Smooth muscle cell (in vitro differentiated cells): ENCODE results near the gene PCDHA12. TPM values are rescaled to one million over a fixed set of nuclear protein-coding genes. Genes with fewer than 3 reads are reported as not detected.

Experiments
- DNase-seq: peaks from one replicate; lab custom pipeline; 2025; ENCODE audit not compliant: unreplicated experiment; lab: John Stamatoyannopoulos, UW
- H2AFZ ChIP-seq: fragments of 200-600 bp; sonication (generic); 2 replicates; pipeline ENCODE4 v1.6.0; 2016; ENCODE audit warnings: antibody characterized with exemption, low read depth, mild to moderate bottlenecking
- H3F3A ChIP-seq: fragments of 200-600 bp; sonication (generic); 2 replicates; pipeline ENCODE4 v1.6.0; 2017; ENCODE audit warnings: antibody characterized with exemption, low read depth
- H3K27ac ChIP-seq: fragments of 200-600 bp; sonication (generic); 2 replicates; pipeline ENCODE4 v1.5.1; 2016; ENCODE audit warnings: low read depth, mild to moderate bottlenecking
- H3K27me3 ChIP-seq: fragments of 200-600 bp; sonication (generic); 2 replicates; pipeline ENCODE4 v1.6.1; 2016; ENCODE audit warnings: low read depth, mild to moderate bottlenecking
- H3K36me3 ChIP-seq: fragments of 200-600 bp; sonication (generic); 2 replicates; pipeline ENCODE4 v1.5.1; 2016; ENCODE audit warnings: low read depth
- H3K4me1 ChIP-seq: fragments of 200-600 bp; sonication (generic); 2 replicates; pipeline ENCODE4 v1.5.1; 2016; ENCODE audit warnings: low read depth
- H3K4me2 ChIP-seq: fragments of 200-600 bp; sonication (generic); 2 replicates; pipeline ENCODE4 v1.6.0; 2016; ENCODE audit warnings: mild to moderate bottlenecking
- H3K4me3 ChIP-seq: fragments of 200-600 bp; sonication (generic); 2 replicates; pipeline ENCODE4 v1.5.1; 2016; ENCODE audit warnings: mild to moderate bottlenecking
- H3K79me2 ChIP-seq: fragments of 200-600 bp; sonication (generic); 2 replicates; pipeline ENCODE4 v1.6.0; 2016; ENCODE audit warnings: low read depth, mild to moderate bottlenecking
- H3K9ac ChIP-seq: fragments of 200-600 bp; sonication (generic); 2 replicates; pipeline ENCODE4 v1.6.0; 2016; ENCODE audit warnings: low read depth
- H3K9me3 ChIP-seq: fragments of 200-600 bp; sonication (generic); replicated peaks from 2 replicates; pipeline ENCODE4 v1.5.1; 2016; ENCODE audit warnings: low read depth
- H4K20me1 ChIP-seq: fragments of 200-600 bp; sonication (generic); 2 replicates; pipeline ENCODE4 v1.6.0; 2016; ENCODE audit warnings: low read depth
- WGBS: methylation state at CpG from one replicate; pipeline ENCODE4 v1.1.7; 2016; ENCODE audit warnings: low lambda C conversion rate; 5-methylcytosine and 5-hydroxymethylcytosine counted together
- polyA plus RNA-seq: library from polyadenylated mRNA; unstranded; fragments of >200 nt; fragmentation: Nextera tagmentation; extraction: Ambion mirVana; gene quantifications from 2 replicates; pipeline ENCODE4 v1.2.1, GENCODE V29; 2016
- total RNA-seq: library from RNA; depleted of rRNA; stranded (reverse); fragments of >200 nt; gene quantifications from 2 replicates; pipeline ENCODE4 v1.2.3, GENCODE V29; 2014
- TF ChIP-seq, protein P1 (sequence below): fragments of 200-600 bp; sonication (generic); IDR thresholded peaks from 2 replicates; pipeline ENCODE4 v1.5.1; 2017; ENCODE audit warnings: borderline replicate concordance, mild to moderate bottlenecking, antibody characterized with exemption; ENCODE audit not compliant: insufficient read depth, poor library complexity, severe bottlenecking

PCDHA12 gene
- total and polyA plus RNA-seq, 2 experiments from 2014 or later, result 2.2 to 9.6 TPM

DNA sequence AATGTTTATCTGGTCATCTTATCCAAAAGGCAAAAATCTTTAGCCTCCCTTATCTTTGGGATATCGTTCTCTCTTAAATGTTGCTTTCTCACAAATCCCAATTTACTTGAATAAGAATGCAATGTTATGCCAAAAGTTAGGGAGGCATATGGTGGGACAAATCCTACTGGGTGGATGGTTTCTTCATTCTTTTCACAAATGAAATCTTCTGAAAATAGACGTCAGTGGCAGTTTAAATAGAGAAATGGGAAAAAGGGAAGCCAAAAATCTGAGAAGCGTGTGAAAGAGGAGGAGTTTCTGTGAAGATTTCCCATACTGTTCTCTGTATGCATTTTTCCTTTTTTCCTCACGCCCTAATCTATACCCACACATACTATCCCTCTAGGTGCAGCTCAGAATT, 48.5 kb downstream of the PCDHA12 start:
- H3K36me3 ChIP-seq, result no peaks in the 10 kb centered on the region
- 95% methylated on average over 4 of the region's 4 CpGs for WGBS
- H3K4me1 ChIP-seq, result peaks cover 4% of the 10 kb centered on the region
- H3K4me2 ChIP-seq, result no peak overlapping the region
- TF ChIP-seq, protein P1, sequence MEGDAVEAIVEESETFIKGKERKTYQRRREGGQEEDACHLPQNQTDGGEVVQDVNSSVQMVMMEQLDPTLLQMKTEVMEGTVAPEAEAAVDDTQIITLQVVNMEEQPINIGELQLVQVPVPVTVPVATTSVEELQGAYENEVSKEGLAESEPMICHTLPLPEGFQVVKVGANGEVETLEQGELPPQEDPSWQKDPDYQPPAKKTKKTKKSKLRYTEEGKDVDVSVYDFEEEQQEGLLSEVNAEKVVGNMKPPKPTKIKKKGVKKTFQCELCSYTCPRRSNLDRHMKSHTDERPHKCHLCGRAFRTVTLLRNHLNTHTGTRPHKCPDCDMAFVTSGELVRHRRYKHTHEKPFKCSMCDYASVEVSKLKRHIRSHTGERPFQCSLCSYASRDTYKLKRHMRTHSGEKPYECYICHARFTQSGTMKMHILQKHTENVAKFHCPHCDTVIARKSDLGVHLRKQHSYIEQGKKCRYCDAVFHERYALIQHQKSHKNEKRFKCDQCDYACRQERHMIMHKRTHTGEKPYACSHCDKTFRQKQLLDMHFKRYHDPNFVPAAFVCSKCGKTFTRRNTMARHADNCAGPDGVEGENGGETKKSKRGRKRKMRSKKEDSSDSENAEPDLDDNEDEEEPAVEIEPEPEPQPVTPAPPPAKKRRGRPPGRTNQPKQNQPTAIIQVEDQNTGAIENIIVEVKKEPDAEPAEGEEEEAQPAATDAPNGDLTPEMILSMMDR, result no peak
- H3K4me3 ChIP-seq, result no peak overlapping the region
- H3F3A ChIP-seq, result peaks cover 6% of the 10 kb centered on the region
- no peaks in the 10 kb centered on the region for H3K79me2 ChIP-seq
- H3K9ac ChIP-seq, result no peak overlapping the region
- DNase-seq, result no peak
- H3K27ac ChIP-seq, result no peak overlapping the region
- H3K9me3 ChIP-seq, result no peaks in the 10 kb centered on the region
- no peak overlapping the region for H2AFZ ChIP-seq
- peaks cover 52% of the 10 kb centered on the region for H4K20me1 ChIP-seq
- H3K27me3 ChIP-seq, result no peaks in the 10 kb centered on the region

DNA sequence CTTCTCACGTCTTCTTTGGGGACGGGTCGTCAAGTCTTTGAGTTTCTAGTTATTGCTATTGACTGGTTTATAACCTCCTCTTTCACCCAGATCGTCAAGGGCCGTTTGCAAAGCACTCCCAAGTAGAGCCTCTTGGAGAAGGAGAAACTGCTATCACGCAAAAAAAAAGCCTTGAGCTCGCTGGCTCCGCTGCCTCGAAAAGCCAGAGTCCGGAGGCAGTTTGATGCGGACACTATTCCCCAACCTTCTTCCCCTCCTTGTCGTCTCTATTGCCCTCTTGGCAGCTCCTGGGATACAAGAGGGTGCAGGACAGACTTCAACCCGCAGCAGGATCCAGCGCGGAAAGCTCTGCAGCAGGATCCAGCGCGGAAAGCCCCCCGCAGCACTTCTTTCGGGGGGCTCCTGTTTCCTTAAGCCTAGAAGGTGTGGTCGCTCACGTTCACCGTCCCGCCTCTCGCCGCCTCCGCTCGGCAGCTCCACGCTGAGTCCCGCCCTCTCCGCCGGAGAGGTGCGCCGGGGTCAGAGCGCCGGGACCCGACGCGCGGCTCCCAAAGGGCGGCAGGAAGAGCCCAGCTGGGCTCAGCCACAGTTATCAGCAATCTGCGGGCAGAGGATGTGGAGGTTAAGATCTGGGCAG, 50.8 kb downstream of the PCDHA12 start, which contains the start of gene PCDHAC1:
TSS of gene PCDHAC1 (plus strand) at position 494 of the 637 bp plus-strand sequence. CDS start 594 bp downstream, outside the sequence.
- peak within 1 kb of the TSS; percentile 96 for H3K4me2 ChIP-seq
- TF ChIP-seq, protein P1, result no peak
- DNase-seq, result no peak
- H4K20me1 ChIP-seq, result peaks cover 56% of the 10 kb centered on the region
- peaks cover 6% of the 10 kb centered on the region for H3F3A ChIP-seq
- 3% methylated on average over 41 of the region's 41 CpGs for WGBS
- no peaks in the 10 kb centered on the region for H3K27me3 ChIP-seq
- peaks cover 4% of the 10 kb centered on the region for H3K4me1 ChIP-seq
- H3K36me3 ChIP-seq, result no peaks in the 10 kb centered on the region
- H3K79me2 ChIP-seq, result no peaks in the 10 kb centered on the region
- peak within 1 kb of the TSS; percentile 10 for H3K9ac ChIP-seq
- peak within 1 kb of the TSS; percentile 74 for H2AFZ ChIP-seq
- H3K27ac ChIP-seq, result no peak within 1 kb of the TSS
- H3K9me3 ChIP-seq, result no peaks in the 10 kb centered on the region
- H3K4me3 ChIP-seq, result peak within 1 kb of the TSS; percentile 73

DNA sequence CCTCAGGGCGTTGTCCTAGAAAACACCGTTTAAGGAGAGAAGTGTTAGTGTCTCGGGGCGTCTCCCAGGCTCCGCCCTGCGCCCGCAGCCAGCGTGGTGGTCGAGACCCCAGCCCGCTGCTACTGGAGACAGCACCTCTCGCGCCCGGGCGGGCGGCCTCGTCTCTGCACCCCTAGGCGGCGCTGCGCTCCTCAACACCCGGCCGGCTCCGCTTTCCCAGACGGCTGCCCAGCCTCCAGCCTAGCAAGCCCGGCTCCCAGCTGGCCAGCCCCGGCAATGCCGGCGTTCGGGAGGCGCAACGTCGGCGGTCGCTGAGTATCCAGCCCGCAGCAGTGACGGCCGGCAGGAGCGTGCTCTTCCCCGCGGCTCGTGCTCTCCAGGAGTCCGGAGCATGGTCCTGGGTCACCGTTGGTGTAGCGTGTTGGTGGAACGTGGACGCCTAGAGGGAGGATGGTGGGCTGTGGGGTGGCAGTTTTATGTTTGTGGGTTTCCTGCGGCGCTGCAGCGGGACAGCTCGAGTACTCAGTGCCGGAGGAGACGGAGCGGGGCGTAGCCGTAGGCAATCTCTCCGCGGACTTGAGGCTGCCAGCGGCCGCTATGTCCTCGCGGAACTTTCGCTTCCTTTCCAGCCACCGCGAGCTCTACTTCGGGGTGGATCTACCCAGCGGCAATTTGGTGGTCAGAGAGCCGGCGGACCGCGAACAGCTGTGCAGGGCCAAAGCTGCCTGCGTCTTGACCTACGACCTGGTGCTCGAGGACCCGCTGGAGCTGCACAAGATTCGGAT, 51.5 kb downstream of the PCDHA12 start:
- peak overlapping the region; percentile 96 for H3K4me2 ChIP-seq
- peaks cover 4% of the 10 kb centered on the region for H3K4me1 ChIP-seq
- no peaks in the 10 kb centered on the region for H3K27me3 ChIP-seq
- no peak overlapping the region for H3K27ac ChIP-seq
- peak; percentile 77 for DNase-seq
- H3K4me3 ChIP-seq, result peak overlapping the region; percentile 73
- peaks cover 56% of the 10 kb centered on the region for H4K20me1 ChIP-seq
- no peaks in the 10 kb centered on the region for H3K9me3 ChIP-seq
- H3K79me2 ChIP-seq, result no peaks in the 10 kb centered on the region
- peaks cover 6% of the 10 kb centered on the region for H3F3A ChIP-seq
- peak overlapping the region; percentile 10 for H3K9ac ChIP-seq
- no peaks in the 10 kb centered on the region for H3K36me3 ChIP-seq
- peak overlapping the region; percentile 74 for H2AFZ ChIP-seq
- WGBS, result under 1% methylated on average over 74 of the region's 74 CpGs
- TF ChIP-seq, protein P1, result peak; percentile 94
